Stimulated activated naive B cell treated with anti-CD40 and anti-IgM and Interleukin-4, amounts not matched to agents 10 μg/mL and 1 μg/mL and 100 μg/mL, for 72 hours (primary cell): ENCODE results near the gene KIFC1.
"Not testable (repeated sequence)": the region's sequence is repeated elsewhere in the genome, so short reads cannot be mapped to it uniquely, and the experiment has no call there.

Experiments used
- ATAC-seq, 2 donors: fragments of 150-1000 bp; cut with Tn5 transposase; replicated peaks; 2 replicates each; pipeline ENCODE4 v1.10.0; 2021; ENCODE audit warnings: moderate library complexity in 1 of 2
- DNase-seq: peaks from one replicate; pipeline ENCODE4 v3.0.0; 2021
- H3K27ac Mint-ChIP-seq: one replicate; pipeline ENCODE4 v1.8.0; 2022; ENCODE audit warnings: mild to moderate bottlenecking, mixed read lengths
- H3K27me3 Mint-ChIP-seq, 2 donors: one replicate each; pipeline ENCODE4 v1.8.0; 2022; ENCODE audit warnings: mixed read lengths in 2 of 2
- H3K36me3 Mint-ChIP-seq, 2 donors: one replicate each; pipeline ENCODE4 v1.8.0; 2022; ENCODE audit warnings: mixed read lengths in 2 of 2, mild to moderate bottlenecking in 1 of 2
- H3K4me1 Mint-ChIP-seq, 2 donors: one replicate each; pipeline ENCODE4 v1.8.0; 2022; ENCODE audit warnings: mixed read lengths in 2 of 2, mild to moderate bottlenecking in 1 of 2
- H3K4me3 Mint-ChIP-seq, 2 donors: one replicate each; pipeline ENCODE4 v1.8.0; 2022; ENCODE audit warnings: mild to moderate bottlenecking in 2 of 2, mixed read lengths in 2 of 2, moderate library complexity in 1 of 2
- H3K9me3 Mint-ChIP-seq, 2 donors: one replicate each; pipeline ENCODE4 v1.8.0; 2022; ENCODE audit warnings: mixed read lengths in 2 of 2, mild to moderate bottlenecking in 1 of 2

Gene KIFC1

DNA sequence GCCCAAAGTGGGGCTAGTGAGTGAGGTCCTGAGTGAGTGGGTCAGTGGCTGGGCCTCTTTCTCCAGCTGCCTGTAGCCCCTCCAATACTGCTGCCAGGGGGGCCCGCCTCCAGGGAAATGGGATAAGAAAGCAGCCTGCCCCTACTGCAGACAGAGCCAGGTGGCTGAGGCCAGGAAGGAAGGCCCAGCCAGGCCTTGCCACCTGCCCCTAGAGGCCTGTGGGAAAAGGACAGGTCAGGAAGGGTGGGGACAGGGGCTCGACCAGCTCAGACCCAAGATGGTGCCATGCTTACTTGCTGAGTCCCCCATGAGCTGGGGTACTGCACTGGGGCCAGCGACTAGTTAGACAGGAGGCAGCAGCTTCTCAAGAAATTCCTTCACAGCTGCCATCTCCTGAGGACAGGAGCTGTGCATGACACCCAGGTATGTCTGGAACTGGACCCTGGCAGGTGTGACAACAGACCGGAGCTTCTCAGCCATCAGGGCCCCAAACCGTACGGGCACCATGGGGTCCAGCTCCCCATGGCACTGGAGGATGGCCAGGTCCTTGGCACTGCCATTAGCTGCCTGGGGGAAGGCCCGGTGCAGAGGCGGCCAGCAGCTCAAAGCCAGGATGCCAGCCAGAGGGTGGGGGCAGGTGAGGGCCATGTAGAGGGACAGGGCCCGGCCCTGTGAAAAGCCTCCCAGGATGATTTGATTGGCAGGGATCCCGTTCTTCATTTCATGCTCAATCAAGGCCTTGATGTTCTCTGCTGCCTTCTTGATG is 26.2 kb upstream of the KIFC1 start:
- H3K27ac Mint-ChIP-seq, DNase-seq, H3K36me3 Mint-ChIP-seq, H3K4me1 Mint-ChIP-seq, H3K4me3 Mint-ChIP-seq, H3K9me3 Mint-ChIP-seq, H3K27me3 Mint-ChIP-seq, ATAC-seq: not testable (repeated sequence)

GRCh38 chr6:33367009-33367714 is 24.5 kb upstream of the KIFC1 start:
- no peaks in the 10 kb centered on the region for H3K4me1 Mint-ChIP-seq
- no peaks in the 10 kb centered on the region for H3K27me3 Mint-ChIP-seq
- no peak overlapping the region for H3K4me3 Mint-ChIP-seq
- H3K9me3 Mint-ChIP-seq, result no peaks in the 10 kb centered on the region
- no peak overlapping the region for H3K27ac Mint-ChIP-seq
- no peak for DNase-seq
- ATAC-seq, result no peak
- H3K36me3 Mint-ChIP-seq, result no peaks in the 10 kb centered on the region

GRCh38 chr6:33367715-33368025 is 24.0 kb upstream of the KIFC1 start:
- ATAC-seq, H3K36me3 Mint-ChIP-seq, H3K27ac Mint-ChIP-seq, H3K4me3 Mint-ChIP-seq, DNase-seq, H3K9me3 Mint-ChIP-seq, H3K4me1 Mint-ChIP-seq, H3K27me3 Mint-ChIP-seq: not testable (repeated sequence)

DNA sequence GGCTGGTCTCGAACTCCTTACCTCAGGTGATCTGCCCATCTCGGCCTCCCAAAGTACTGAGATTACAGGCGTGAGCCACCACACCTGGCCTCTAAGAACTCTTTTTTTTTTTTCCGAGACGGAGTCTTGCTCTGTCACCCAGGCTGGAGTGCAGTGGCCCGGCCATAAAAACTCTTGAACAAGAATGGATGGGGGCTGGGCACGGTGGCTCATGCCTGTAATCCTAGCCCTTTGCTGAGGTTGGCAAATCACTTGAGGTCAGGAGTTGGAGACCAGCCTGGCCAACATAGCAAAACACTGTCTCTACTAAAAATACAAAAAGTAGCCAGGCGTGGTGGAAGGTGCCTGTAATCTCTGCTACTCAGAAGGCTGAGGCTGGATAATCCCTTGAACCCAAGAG is 19.7 kb upstream of the KIFC1 start:
- not testable (repeated sequence) for H3K4me1 Mint-ChIP-seq, H3K36me3 Mint-ChIP-seq, DNase-seq, ATAC-seq, H3K27ac Mint-ChIP-seq, H3K9me3 Mint-ChIP-seq, H3K4me3 Mint-ChIP-seq, H3K27me3 Mint-ChIP-seq

DNA sequence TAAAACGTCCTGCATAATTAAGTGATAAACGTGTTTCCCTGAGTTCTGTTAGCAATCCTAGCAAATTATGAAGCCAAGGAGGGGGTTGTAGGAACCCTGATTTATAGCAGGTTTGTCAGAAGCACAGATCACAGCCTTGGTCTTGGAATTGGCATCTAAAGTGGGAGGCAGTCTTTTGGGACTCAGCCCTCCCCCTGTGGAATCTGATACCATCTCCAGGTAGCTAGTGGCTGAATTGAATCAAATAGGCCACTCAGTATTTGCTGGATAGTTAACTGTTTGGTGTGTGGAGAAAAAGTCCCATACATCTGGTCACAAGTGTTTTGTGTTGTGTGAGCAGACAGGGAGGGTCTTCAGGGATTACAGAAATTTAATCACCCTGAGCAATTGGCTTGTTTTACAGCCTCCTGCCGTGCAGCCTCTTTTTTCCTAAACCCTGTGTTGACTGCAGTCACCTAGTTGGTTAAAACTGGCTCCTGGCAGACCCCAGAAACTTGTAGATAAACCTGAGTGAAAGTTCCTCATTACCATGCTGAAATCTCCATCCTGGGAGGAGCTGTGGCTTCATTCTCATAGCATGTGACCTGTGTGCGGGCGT is 19.0 kb upstream of the KIFC1 start:
- H3K4me3 Mint-ChIP-seq, result no peak overlapping the region
- H3K9me3 Mint-ChIP-seq, result no peaks in the 10 kb centered on the region
- no peaks in the 10 kb centered on the region for H3K36me3 Mint-ChIP-seq
- ATAC-seq (no peak), DNase-seq (no peak)
- H3K4me1 Mint-ChIP-seq, result peaks cover 0 to 2% of the 10 kb centered on the region in 2 donors
- H3K27me3 Mint-ChIP-seq, result no peaks in the 10 kb centered on the region
- no peak overlapping the region for H3K27ac Mint-ChIP-seq

DNA sequence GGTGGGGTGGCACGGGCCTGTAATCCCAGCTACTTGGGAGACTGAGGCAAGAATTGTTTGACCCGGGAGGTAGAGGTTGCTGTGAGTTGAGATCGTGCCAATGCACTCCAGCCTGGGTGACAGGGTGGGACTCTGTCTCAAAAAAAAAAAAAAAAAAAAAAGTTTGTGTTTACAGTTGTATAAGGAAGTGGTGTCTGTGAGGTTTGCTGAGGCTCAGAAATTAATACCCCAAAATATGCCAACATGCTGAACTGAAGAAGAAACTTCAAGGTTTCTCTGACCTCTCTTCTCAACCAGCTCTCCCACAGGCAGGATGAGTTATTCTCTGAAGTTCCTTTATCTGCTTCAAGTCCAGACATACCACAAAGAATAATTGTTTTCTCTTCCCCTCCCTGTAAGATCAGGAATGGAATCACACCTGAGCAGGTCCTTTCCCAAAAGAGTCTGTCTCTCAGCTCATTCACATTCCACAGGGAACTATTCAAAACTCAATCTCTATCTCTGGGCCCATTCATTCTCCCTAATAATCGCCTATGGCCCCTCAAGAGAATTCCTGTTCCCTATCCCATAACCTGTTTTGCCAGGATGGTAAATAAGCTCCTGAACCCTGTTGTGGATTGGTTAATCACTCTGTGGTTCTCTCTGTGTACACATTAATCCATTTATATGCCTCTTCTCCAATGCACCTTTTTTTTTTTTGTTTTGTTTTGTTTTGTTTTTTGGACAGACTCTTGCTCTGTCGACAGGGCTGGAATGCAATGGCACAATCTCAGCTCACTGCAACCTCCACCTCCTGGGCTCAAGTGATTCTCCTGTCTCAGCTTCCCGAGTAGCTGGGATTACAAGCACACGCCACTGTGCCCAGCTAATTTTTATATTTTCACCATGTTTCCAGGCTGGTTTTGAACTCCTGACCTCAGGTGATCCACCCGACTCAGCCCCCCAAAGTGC is 17.4 kb upstream of the KIFC1 start:
- no peak for DNase-seq
- Mint-ChIP-seq H3K27ac (no peak overlapping the region), H3K9me3 (no peaks in the 10 kb centered on the region), H3K4me3 (no peak overlapping the region), H3K4me1 (peaks cover 0 to 2% of the 10 kb centered on the region in 2 donors), H3K36me3 (no peaks in the 10 kb centered on the region), H3K27me3 (no peaks in the 10 kb centered on the region)
- ATAC-seq, result no peak

DNA sequence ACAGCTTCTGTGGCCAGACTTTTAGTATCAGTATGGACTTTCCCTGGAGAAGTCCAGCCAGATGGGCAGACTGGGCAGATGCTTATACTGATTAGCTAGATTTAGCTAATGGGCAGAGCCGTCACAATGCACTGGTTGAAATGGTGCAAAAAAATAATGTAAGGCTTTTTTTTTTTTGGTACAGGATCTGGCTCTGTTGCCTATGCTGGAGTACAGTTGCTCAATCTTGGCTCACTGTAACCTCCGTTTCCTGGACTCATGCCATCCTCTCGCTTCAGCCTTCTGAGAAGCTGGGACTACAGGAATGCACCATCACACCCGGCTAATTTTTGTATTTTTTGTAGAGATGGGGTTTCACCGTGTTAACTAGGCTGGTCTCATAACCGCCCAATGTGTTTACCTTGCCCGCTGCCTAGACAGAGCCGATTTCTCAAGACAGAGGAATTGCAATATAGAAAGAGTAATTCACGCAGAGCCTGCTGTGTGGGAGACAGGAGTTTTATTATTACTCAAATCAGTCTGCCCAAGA is 16.4 kb upstream of the KIFC1 start:
- ATAC-seq, result no peak

DNA sequence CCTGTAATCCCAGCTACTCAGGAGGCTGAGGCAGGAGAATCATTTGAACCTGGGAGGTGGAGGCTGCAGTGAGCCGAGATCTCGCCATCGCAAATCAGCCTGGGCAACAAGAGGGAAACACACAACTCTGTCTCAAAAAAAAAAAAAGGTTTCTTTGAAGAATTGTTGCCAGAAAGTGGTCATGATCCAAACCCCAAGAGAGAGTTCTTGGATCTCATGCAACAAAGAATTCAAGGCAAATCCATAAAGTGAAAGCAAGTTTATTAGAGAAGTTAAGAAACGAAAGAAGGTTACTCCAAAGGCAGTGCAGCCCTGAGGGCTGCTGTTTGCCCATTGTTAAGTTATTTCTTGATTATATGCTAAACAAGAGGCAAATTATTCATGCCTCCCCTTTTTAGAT is 14.5 kb upstream of the KIFC1 start:
- H3K9me3 Mint-ChIP-seq, result no peaks in the 10 kb centered on the region
- ATAC-seq, result no peak
- H3K27me3 Mint-ChIP-seq, result no peaks in the 10 kb centered on the region
- H3K36me3 Mint-ChIP-seq, result no peaks in the 10 kb centered on the region
- peaks cover 0 to 2% of the 10 kb centered on the region in 2 donors for H3K4me1 Mint-ChIP-seq
- no peak overlapping the region for H3K27ac Mint-ChIP-seq
- H3K4me3 Mint-ChIP-seq, result no peak overlapping the region
- no peak for DNase-seq

More for the DNA sequence above, 16.4 kb upstream of the KIFC1 start:
- Mint-ChIP-seq H3K27me3 (no peaks in the 10 kb centered on the region), H3K9me3 (no peaks in the 10 kb centered on the region), H3K4me3 (no peak overlapping the region), H3K36me3 (no peaks in the 10 kb centered on the region), H3K27ac (no peak overlapping the region), H3K4me1 (peaks cover 0 to 2% of the 10 kb centered on the region in 2 donors)
- DNase-seq, result no peak

GRCh38 chr6:33379184-33379583 is 12.4 kb upstream of the KIFC1 start:
- H3K36me3 Mint-ChIP-seq, H3K4me1 Mint-ChIP-seq, ATAC-seq, H3K9me3 Mint-ChIP-seq, H3K27ac Mint-ChIP-seq, H3K4me3 Mint-ChIP-seq, H3K27me3 Mint-ChIP-seq, DNase-seq: not testable (repeated sequence)

GRCh38 chr6:33380272-33380981 is 11.2 kb upstream of the KIFC1 start:
- no peak for ATAC-seq
- H3K36me3 Mint-ChIP-seq, result no peaks in the 10 kb centered on the region
- H3K4me3 Mint-ChIP-seq, result no peak overlapping the region
- no peaks in the 10 kb centered on the region for H3K9me3 Mint-ChIP-seq
- H3K27me3 Mint-ChIP-seq, result no peaks in the 10 kb centered on the region
- DNase-seq, result no peak
- H3K27ac Mint-ChIP-seq, result no peak overlapping the region
- peaks cover 0 to 2% of the 10 kb centered on the region in 2 donors for H3K4me1 Mint-ChIP-seq

DNA sequence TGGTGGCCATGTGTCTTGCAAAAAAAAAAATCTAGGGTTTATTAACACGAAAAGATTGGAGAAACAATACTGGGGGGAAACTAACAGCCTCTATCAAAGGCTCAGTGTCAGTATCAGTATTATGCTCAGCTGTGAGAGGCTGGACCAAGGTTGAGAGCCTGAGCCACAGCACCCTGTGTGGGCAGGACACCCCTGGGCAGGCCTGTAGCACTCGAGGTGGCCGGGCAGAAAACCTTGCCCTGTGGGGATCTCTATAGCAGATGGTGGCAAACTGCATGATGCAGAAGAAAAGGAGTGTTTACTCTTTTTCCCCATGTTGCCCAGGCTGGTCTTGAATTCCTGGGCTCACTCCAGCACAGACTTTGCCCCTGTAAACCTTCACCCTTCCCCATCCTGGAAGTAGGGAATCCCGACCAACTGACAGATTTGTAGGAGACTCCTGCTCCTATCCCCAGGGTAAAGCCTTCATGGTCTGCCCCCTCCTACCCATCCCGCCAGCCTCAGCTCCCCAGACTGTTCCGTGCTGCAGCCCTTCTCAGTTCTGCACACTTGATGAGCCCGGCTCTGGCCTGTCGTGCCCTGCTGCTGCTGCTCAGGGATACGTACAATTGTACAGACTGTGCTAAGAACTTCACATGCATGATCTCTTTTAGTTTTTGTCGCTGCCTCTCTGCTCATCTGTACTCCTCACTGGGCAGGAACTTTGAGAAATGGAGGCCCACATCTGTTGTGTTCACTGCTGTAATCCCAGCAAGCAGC is 8.0 kb upstream of the KIFC1 start:
- Mint-ChIP-seq H3K27ac (no peak overlapping the region), H3K4me1 (no peaks in the 10 kb centered on the region), H3K9me3 (no peaks in the 10 kb centered on the region), H3K36me3 (no peaks in the 10 kb centered on the region), H3K4me3 (no peak overlapping the region), H3K27me3 (no peaks in the 10 kb centered on the region)
- DNase-seq (no peak), ATAC-seq (no peak)

DNA sequence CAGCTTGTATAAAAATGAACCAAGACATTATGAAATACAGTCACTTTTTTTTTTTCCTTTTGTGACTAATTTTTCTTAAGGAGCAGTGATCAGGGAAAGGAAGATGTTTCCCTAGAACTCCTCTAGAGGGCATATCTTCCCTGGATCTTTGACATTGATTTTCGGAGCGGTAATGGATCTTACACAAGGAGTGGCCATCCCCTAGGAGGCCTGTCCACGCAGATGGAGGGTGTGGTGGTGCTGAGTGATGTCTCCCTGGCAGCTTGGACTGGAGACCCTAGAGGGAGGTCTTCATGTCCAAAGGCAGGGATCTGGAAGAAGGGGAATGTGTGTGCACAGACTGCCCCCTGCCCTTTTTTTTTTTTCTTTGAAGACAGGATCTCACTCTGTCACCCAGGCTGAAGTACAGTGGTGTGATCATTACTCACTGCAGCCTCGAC is 7.0 kb upstream of the KIFC1 start:
- DNase-seq (no peak), ATAC-seq (no peak)
- no peak overlapping the region for H3K4me3 Mint-ChIP-seq
- no peaks in the 10 kb centered on the region for H3K4me1 Mint-ChIP-seq
- H3K9me3 Mint-ChIP-seq, result no peaks in the 10 kb centered on the region
- H3K27ac Mint-ChIP-seq, result no peak overlapping the region
- H3K27me3 Mint-ChIP-seq, result no peaks in the 10 kb centered on the region
- no peaks in the 10 kb centered on the region for H3K36me3 Mint-ChIP-seq

- no peaks in the 10 kb centered on the region for H3K36me3 Mint-ChIP-seq
- ATAC-seq (no peak), DNase-seq (no peak)
- H3K9me3 Mint-ChIP-seq, result no peaks in the 10 kb centered on the region
- no peaks in the 10 kb centered on the region for H3K27me3 Mint-ChIP-seq
- no peak overlapping the region for H3K27ac Mint-ChIP-seq
- peaks cover 15 to 23% of the 10 kb centered on the region in 2 donors for H3K4me1 Mint-ChIP-seq
- no peak overlapping the region for H3K4me3 Mint-ChIP-seq
These were observed 1.4 kb upstream of the KIFC1 start for GRCh38 chr6:33390173-33390572.
